Measurements from ENCODE around the gene P2RY11.

P2RY11 gene

DNA sequence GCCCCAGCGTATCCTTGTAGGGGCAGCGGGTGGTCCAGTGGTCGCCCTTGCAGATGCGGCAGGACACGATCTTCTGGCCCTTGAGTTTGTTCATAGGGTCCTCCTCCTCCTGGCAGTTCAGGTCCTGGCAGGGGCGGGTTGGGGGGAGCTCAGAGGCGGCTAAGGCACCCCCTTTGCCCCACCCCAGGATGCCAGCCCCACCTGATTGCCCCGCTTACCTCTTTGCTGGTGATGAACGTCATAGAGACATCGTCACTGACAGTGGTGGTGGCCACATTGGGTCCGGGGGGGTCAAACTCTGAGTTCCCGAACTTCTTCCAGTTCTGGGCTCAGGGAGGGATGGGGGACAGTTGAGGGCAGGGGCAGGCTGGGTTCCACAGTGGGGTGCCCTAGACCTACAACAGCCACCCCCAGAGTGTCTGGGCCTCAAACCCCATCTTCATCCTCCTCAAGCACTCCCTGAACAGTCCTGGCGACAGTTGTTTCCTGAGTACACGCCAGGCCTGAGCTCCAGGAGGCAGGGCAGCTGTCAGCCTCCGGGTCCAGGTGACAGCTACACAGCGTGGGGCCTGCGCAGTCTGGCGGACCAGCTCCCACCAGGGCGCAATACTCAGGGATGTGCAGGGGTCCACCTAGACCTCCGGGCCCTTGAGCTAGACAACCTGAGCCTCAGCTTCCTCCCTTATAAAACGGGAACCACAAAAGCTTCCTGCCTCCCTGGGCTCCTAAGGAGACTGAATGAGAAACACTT lies 5.5 kb downstream of the P2RY11 start (continued):
- TF ChIP-seq TOX (CRISPR knock-in tag; IDR thresholded peaks at IDR 0.05; ENCODE audit: borderline replicate concordance) (no peak), ISL1 (CRISPR knock-in tag; IDR thresholded peaks at IDR 0.05) (no peak), ZNF565 (CRISPR knock-in tag; conservative IDR thresholded peaks at IDR 0.05; ENCODE audit: low read depth) (no peak), RARB (CRISPR knock-in tag; IDR thresholded peaks at IDR 0.05) (no peak), ZC3H10 (CRISPR knock-in tag; IDR thresholded peaks at IDR 0.05) (no peak), TCF4 (CRISPR knock-in tag; IDR thresholded peaks at IDR 0.05; ENCODE audit: borderline replicate concordance) (no peak)
- TF ChIP-seq, protein P1, sequence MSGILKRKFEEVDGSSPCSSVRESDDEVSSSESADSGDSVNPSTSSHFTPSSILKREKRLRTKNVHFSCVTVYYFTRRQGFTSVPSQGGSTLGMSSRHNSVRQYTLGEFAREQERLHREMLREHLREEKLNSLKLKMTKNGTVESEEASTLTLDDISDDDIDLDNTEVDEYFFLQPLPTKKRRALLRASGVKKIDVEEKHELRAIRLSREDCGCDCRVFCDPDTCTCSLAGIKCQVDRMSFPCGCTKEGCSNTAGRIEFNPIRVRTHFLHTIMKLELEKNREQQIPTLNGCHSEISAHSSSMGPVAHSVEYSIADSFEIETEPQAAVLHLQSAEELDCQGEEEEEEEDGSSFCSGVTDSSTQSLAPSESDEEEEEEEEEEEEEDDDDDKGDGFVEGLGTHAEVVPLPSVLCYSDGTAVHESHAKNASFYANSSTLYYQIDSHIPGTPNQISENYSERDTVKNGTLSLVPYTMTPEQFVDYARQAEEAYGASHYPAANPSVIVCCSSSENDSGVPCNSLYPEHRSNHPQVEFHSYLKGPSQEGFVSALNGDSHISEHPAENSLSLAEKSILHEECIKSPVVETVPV (CRISPR knock-in tag; IDR thresholded peaks at IDR 0.05): no peak

DNA sequence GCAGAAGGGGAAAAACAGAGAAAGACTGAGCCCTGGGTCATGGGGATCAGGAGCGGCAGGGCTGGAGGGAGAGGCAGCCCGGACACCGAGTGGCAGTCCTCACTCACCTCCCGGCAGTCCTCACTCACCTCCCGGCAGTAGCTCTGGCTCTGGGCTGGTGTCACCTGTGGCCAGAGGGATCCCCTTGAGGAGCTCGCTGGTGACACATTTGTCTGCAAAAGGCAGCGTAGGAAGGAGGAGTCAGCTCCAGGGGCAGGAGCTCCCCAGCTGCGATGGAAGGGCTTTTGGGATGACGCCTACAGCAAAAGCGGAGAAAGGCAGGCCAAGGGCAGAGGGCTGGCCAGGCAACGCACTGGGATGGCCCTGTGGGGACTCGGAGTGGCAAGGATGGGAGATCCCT lies 7.5 kb downstream of the P2RY11 start:
- TF ChIP-seq OSR1 (CRISPR knock-in tag; IDR thresholded peaks at IDR 0.05) (no peak), SNAI2 (CRISPR knock-in tag; IDR thresholded peaks at IDR 0.05) (no peak)
- TF ChIP-seq, protein P2, sequence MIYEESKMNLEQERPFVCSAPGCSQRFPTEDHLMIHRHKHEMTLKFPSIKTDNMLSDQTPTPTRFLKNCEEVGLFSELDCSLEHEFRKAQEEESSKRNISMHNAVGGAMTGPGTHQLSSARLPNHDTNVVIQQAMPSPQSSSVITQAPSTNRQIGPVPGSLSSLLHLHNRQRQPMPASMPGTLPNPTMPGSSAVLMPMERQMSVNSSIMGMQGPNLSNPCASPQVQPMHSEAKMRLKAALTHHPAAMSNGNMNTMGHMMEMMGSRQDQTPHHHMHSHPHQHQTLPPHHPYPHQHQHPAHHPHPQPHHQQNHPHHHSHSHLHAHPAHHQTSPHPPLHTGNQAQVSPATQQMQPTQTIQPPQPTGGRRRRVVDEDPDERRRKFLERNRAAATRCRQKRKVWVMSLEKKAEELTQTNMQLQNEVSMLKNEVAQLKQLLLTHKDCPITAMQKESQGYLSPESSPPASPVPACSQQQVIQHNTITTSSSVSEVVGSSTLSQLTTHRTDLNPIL (CRISPR knock-in tag; IDR thresholded peaks at IDR 0.05; ENCODE audit: low read depth): no peak
- ATAC-seq: no peak

DNA sequence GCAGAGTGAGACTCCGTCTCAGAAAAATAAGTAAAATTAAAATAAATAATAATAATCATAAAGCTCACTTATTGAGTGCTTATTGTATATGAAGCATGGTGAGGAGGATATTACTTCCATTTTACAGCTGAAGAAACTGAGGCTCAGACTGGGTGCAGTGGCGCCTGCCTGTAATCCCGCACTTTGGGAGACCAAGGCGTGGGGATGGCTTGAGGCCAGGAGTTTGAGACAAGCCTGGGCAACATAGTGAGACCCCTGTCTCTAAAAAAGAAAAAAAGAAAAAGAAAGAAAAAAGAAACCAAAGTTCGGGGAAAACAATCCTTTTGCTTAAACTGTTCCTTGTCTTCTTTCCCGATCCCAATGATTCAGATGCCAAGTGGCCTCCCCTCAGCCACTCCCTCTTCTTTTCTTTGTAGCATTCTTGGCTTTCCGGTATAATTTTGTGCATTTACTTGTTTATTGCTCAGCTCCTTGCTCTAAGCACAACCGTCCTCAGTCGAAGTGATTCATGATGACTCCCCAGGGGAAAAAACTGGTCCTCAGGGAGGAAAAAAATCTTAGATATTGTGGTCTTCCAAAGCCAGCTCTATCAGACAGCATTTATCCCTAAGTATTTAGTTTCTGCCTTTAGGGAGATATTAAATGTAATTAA lies 9.2 kb downstream of the P2RY11 start:
- TF ChIP-seq OSR1 (CRISPR knock-in tag; IDR thresholded peaks at IDR 0.05) (no peak), TOX (CRISPR knock-in tag; IDR thresholded peaks at IDR 0.05; ENCODE audit: borderline replicate concordance) (no peak), BACH2 (CRISPR knock-in tag; IDR thresholded peaks at IDR 0.05; ENCODE audit: borderline replicate concordance) (no peak), ZNF70 (CRISPR knock-in tag; IDR thresholded peaks at IDR 0.05) (no peak), TCF4 (CRISPR knock-in tag; IDR thresholded peaks at IDR 0.05; ENCODE audit: borderline replicate concordance) (no peak), ISL1 (CRISPR knock-in tag; IDR thresholded peaks at IDR 0.05) (no peak), ZNF8 (CRISPR knock-in tag; IDR thresholded peaks at IDR 0.05) (no peak)
- TF ChIP-seq, protein P3, sequence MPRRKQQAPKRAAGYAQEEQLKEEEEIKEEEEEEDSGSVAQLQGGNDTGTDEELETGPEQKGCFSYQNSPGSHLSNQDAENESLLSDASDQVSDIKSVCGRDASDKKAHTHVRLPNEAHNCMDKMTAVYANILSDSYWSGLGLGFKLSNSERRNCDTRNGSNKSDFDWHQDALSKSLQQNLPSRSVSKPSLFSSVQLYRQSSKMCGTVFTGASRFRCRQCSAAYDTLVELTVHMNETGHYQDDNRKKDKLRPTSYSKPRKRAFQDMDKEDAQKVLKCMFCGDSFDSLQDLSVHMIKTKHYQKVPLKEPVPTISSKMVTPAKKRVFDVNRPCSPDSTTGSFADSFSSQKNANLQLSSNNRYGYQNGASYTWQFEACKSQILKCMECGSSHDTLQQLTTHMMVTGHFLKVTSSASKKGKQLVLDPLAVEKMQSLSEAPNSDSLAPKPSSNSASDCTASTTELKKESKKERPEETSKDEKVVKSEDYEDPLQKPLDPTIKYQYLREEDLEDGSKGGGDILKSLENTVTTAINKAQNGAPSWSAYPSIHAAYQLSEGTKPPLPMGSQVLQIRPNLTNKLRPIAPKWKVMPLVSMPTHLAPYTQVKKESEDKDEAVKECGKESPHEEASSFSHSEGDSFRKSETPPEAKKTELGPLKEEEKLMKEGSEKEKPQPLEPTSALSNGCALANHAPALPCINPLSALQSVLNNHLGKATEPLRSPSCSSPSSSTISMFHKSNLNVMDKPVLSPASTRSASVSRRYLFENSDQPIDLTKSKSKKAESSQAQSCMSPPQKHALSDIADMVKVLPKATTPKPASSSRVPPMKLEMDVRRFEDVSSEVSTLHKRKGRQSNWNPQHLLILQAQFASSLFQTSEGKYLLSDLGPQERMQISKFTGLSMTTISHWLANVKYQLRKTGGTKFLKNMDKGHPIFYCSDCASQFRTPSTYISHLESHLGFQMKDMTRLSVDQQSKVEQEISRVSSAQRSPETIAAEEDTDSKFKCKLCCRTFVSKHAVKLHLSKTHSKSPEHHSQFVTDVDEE (CRISPR knock-in tag; IDR thresholded peaks at IDR 0.05): no peak
- TF ChIP-seq, protein P4, sequence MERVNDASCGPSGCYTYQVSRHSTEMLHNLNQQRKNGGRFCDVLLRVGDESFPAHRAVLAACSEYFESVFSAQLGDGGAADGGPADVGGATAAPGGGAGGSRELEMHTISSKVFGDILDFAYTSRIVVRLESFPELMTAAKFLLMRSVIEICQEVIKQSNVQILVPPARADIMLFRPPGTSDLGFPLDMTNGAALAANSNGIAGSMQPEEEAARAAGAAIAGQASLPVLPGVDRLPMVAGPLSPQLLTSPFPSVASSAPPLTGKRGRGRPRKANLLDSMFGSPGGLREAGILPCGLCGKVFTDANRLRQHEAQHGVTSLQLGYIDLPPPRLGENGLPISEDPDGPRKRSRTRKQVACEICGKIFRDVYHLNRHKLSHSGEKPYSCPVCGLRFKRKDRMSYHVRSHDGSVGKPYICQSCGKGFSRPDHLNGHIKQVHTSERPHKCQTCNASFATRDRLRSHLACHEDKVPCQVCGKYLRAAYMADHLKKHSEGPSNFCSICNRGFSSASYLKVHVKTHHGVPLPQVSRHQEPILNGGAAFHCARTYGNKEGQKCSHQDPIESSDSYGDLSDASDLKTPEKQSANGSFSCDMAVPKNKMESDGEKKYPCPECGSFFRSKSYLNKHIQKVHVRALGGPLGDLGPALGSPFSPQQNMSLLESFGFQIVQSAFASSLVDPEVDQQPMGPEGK (CRISPR knock-in tag; IDR thresholded peaks at IDR 0.05; ENCODE audit: borderline replicate concordance): no peak
- TF ChIP-seq, protein P1 (CRISPR knock-in tag; IDR thresholded peaks at IDR 0.05): no peak
- no peak for ATAC-seq

DNA sequence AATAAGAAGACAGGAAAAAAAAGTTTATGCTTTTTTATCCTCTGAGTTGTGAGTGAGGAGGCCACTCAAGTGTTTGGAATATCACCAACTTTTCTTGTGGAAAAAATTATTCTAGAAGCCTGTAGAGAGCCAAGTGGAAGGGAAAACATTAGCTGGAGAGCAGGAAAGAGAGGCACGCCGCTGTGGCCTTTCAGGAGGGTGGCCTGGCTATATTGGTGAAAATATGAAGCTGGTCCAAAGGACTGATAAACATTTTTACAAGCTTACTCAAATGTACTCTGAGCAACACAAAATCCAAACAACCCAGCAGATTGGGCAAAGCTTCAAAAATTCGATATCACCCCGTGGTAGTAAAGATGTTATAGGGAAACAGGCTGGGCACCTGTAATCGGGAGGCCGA lies 10.6 kb downstream of the P2RY11 start:
- ATAC-seq: no peak
- no peak for TF ChIP-seq ZFP30 (CRISPR knock-in tag; IDR thresholded peaks at IDR 0.05)
- TF ChIP-seq, protein P5, sequence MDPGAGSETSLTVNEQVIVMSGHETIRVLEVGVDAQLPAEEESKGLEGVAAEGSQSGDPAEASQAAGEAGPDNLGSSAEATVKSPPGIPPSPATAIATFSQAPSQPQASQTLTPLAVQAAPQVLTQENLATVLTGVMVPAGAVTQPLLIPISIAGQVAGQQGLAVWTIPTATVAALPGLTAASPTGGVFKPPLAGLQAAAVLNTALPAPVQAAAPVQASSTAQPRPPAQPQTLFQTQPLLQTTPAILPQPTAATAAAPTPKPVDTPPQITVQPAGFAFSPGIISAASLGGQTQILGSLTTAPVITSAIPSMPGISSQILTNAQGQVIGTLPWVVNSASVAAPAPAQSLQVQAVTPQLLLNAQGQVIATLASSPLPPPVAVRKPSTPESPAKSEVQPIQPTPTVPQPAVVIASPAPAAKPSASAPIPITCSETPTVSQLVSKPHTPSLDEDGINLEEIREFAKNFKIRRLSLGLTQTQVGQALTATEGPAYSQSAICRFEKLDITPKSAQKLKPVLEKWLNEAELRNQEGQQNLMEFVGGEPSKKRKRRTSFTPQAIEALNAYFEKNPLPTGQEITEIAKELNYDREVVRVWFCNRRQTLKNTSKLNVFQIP (CRISPR knock-in tag; IDR thresholded peaks at IDR 0.05; ENCODE audit: borderline replicate concordance, low read depth): no peak
- TF ChIP-seq, protein P2 (CRISPR knock-in tag; IDR thresholded peaks at IDR 0.05; ENCODE audit: low read depth): no peak
- TF ChIP-seq ZC3H10 (CRISPR knock-in tag; IDR thresholded peaks at IDR 0.05): no peak
- TF ChIP-seq CSDC2 (CRISPR knock-in tag; IDR thresholded peaks at IDR 0.05): no peak
- no peak for TF ChIP-seq ESRRG (CRISPR knock-in tag; IDR thresholded peaks at IDR 0.05)
- no peak for TF ChIP-seq ZNF70 (CRISPR knock-in tag; IDR thresholded peaks at IDR 0.05)
- TF ChIP-seq ZFP3 (CRISPR knock-in tag; IDR thresholded peaks at IDR 0.05): no peak
- no peak for TF ChIP-seq OSR1 (CRISPR knock-in tag; IDR thresholded peaks at IDR 0.05)
- no peak for TF ChIP-seq SNAI2 (CRISPR knock-in tag; IDR thresholded peaks at IDR 0.05)
